Measurements from ENCODE around the gene SLC30A2. TPM values are rescaled to one million over a fixed set of nuclear protein-coding genes. Genes with fewer than 3 reads are reported as not detected.

Gene SLC30A2
- total RNA-seq, 1 donor from 2014 or later, result not detected

DNA sequence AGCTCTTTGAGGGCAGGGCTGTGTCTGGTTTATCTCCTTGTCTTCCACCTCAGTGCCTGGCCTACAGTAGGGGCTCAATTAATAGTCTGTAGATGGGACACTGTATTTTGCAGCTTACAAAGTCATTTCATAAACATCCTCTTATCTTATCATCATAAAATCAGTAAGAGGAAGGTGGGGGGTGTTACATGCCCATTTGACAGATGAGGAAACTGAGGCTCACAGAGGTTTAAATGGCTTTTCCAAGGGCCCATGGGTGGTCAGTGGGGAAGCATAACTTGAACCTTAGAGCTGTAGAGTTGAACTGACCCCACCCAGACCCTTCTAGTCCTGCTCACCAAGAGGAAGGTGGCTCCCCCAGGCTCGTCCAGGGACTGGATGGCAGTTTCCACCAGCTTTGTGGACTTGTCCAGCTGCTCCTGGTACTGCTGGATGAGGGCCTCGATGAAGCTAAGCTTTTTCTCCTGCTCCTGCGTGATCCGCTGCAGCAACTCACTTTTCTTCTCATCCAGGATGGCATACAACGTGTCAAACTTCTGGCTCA, 12.2 kb upstream of the SLC30A2 start:
- no peaks in the 10 kb centered on the region for H4K20me1 ChIP-seq (ENCODE audit: insufficient read depth, low read length)
- H3K9me3 Mint-ChIP-seq (ENCODE audit: unreplicated experiment), result peaks cover 4% of the 10 kb centered on the region
- H3K9me3 ChIP-seq (ENCODE audit: insufficient read depth, low read depth, low read length), result no peaks in the 10 kb centered on the region
- TF ChIP-seq EZH2 (IDR thresholded peaks at IDR 0.05; ENCODE audit: insufficient read depth, low read length), result no peak
- TF ChIP-seq, protein P1, sequence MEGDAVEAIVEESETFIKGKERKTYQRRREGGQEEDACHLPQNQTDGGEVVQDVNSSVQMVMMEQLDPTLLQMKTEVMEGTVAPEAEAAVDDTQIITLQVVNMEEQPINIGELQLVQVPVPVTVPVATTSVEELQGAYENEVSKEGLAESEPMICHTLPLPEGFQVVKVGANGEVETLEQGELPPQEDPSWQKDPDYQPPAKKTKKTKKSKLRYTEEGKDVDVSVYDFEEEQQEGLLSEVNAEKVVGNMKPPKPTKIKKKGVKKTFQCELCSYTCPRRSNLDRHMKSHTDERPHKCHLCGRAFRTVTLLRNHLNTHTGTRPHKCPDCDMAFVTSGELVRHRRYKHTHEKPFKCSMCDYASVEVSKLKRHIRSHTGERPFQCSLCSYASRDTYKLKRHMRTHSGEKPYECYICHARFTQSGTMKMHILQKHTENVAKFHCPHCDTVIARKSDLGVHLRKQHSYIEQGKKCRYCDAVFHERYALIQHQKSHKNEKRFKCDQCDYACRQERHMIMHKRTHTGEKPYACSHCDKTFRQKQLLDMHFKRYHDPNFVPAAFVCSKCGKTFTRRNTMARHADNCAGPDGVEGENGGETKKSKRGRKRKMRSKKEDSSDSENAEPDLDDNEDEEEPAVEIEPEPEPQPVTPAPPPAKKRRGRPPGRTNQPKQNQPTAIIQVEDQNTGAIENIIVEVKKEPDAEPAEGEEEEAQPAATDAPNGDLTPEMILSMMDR (IDR thresholded peaks at IDR 0.05; ENCODE audit: insufficient read depth, low read depth, low read length), result no peak
- no peak overlapping the region for H3K9ac ChIP-seq (ENCODE audit: low read length)
- no peak for FAIRE-seq
- no peak overlapping the region for H3K4me3 Mint-ChIP-seq (ENCODE audit: unreplicated experiment)
- peaks cover 57% of the 10 kb centered on the region for H3K27me3 Mint-ChIP-seq (ENCODE audit: low read depth, unreplicated experiment)
- no peak for DNase-seq (ENCODE audit: low read depth)
- H3K36me3 ChIP-seq (ENCODE audit: insufficient read depth, low read length), result no peaks in the 10 kb centered on the region
- no peak overlapping the region for H3K4me3 ChIP-seq (ENCODE audit: insufficient read depth, low read depth, low read length)
- H3K4me1 Mint-ChIP-seq (ENCODE audit: low read depth, unreplicated experiment), result no peaks in the 10 kb centered on the region
- no peak overlapping the region for H3K27ac ChIP-seq (ENCODE audit: low read depth, low read length)
- H3K27me3 ChIP-seq (ENCODE audit: insufficient read depth, low read length), result peaks cover 54% of the 10 kb centered on the region
- H3K4me1 ChIP-seq (ENCODE audit: insufficient read depth, low read length), result no peaks in the 10 kb centered on the region
- no peaks in the 10 kb centered on the region for H3K36me3 Mint-ChIP-seq (ENCODE audit: low read depth, unreplicated experiment)
- H3K27ac Mint-ChIP-seq (ENCODE audit: unreplicated experiment), result no peak overlapping the region
- H2AFZ ChIP-seq (ENCODE audit: low read depth, low read length), result no peak overlapping the region
- H3K4me2 ChIP-seq (ENCODE audit: low read length), result no peak overlapping the region
- H3K79me2 ChIP-seq (ENCODE audit: insufficient read depth, low read length), result no peaks in the 10 kb centered on the region

DNA sequence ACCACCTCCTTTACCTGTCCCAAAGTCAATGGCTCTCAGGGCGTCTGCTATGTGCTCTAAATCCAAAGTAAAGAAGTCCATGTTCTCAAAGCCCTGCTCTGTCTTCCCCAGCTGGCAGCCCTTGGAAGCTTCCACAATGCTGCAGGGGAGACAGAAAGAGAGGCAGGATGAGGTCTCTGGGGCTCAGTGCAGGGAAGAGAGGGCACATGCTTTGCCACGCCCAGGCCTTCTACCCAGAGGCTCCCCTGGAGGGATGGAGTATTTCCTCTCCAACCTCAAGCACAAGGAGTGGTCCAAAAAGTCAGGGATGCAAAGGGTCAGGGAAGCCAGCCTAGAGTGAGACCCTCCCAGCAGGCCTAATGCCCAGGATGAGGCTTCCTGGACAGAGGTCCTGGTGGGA, 11.3 kb upstream of the SLC30A2 start:
- H3K27me3 Mint-ChIP-seq (ENCODE audit: low read depth, unreplicated experiment), result peaks cover 56% of the 10 kb centered on the region
- Histone ChIP-seq H2AFZ (ENCODE audit: low read depth, low read length) (no peak overlapping the region), H3K27ac (ENCODE audit: low read depth, low read length) (no peak overlapping the region)

DNA sequence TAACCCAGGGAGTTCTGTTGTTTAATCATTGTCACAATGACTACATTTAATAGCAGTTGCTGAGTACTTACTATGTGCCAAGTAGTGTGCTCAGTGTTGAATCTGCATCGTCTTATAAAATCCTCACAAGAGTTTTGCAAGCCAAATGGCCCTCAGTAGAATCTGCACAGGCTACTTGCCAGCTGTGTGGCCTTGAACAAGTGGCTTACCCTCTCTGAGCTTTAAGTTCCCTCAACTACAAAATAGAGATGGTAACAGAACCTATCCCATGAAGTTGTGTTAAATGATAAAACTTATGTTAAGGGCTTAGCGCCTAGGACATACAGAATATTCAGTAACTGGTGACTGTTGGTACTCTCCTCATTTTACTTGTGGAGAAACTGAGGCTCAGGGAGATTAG, 9.1 kb upstream of the SLC30A2 start:
- Histone ChIP-seq H2AFZ (ENCODE audit: low read depth, low read length) (no peak overlapping the region), H3K9me3 (ENCODE audit: insufficient read depth, low read depth, low read length) (no peaks in the 10 kb centered on the region), H3K36me3 (ENCODE audit: insufficient read depth, low read length) (no peaks in the 10 kb centered on the region), H3K4me3 (ENCODE audit: insufficient read depth, low read depth, low read length) (no peak overlapping the region), H3K9ac (ENCODE audit: low read length) (no peak overlapping the region), H3K79me2 (ENCODE audit: insufficient read depth, low read length) (no peaks in the 10 kb centered on the region), H3K27me3 (ENCODE audit: insufficient read depth, low read length) (peaks cover 54% of the 10 kb centered on the region), H3K4me1 (ENCODE audit: insufficient read depth, low read length) (no peaks in the 10 kb centered on the region), H3K4me2 (ENCODE audit: low read length) (no peak overlapping the region), H3K27ac (ENCODE audit: low read depth, low read length) (no peak overlapping the region), H4K20me1 (ENCODE audit: insufficient read depth, low read length) (no peaks in the 10 kb centered on the region)
- FAIRE-seq (no peak), DNase-seq (ENCODE audit: low read depth) (no peak)
- peaks cover 1% of the 10 kb centered on the region for H3K4me1 Mint-ChIP-seq (ENCODE audit: low read depth, unreplicated experiment)
- peaks cover 4% of the 10 kb centered on the region for H3K9me3 Mint-ChIP-seq (ENCODE audit: unreplicated experiment)
- H3K4me3 Mint-ChIP-seq (ENCODE audit: unreplicated experiment), result no peak overlapping the region
- H3K27me3 Mint-ChIP-seq (ENCODE audit: low read depth, unreplicated experiment), result peaks cover 60% of the 10 kb centered on the region
- TF ChIP-seq EZH2 (IDR thresholded peaks at IDR 0.05; ENCODE audit: insufficient read depth, low read length), result no peak
- TF ChIP-seq, protein P1 (IDR thresholded peaks at IDR 0.05; ENCODE audit: insufficient read depth, low read depth, low read length), result no peak
- no peak overlapping the region for H3K27ac Mint-ChIP-seq (ENCODE audit: unreplicated experiment)
- no peaks in the 10 kb centered on the region for H3K36me3 Mint-ChIP-seq (ENCODE audit: low read depth, unreplicated experiment)

More for the DNA sequence above, 11.3 kb upstream of the SLC30A2 start:
- H3K9me3 ChIP-seq (ENCODE audit: insufficient read depth, low read depth, low read length), result no peaks in the 10 kb centered on the region
- H3K4me1 ChIP-seq (ENCODE audit: insufficient read depth, low read length), result no peaks in the 10 kb centered on the region
- H4K20me1 ChIP-seq (ENCODE audit: insufficient read depth, low read length), result no peaks in the 10 kb centered on the region
- H3K79me2 ChIP-seq (ENCODE audit: insufficient read depth, low read length), result no peaks in the 10 kb centered on the region
- DNase-seq (ENCODE audit: low read depth) (no peak), FAIRE-seq (no peak)
- TF ChIP-seq EZH2 (IDR thresholded peaks at IDR 0.05; ENCODE audit: insufficient read depth, low read length), result no peak
- TF ChIP-seq, protein P1 (IDR thresholded peaks at IDR 0.05; ENCODE audit: insufficient read depth, low read depth, low read length), result no peak
- Mint-ChIP-seq H3K4me1 (ENCODE audit: low read depth, unreplicated experiment) (no peaks in the 10 kb centered on the region), H3K9me3 (ENCODE audit: unreplicated experiment) (peaks cover 4% of the 10 kb centered on the region), H3K27ac (ENCODE audit: unreplicated experiment) (no peak overlapping the region), H3K36me3 (ENCODE audit: low read depth, unreplicated experiment) (no peaks in the 10 kb centered on the region), H3K4me3 (ENCODE audit: unreplicated experiment) (no peak overlapping the region)
- no peak overlapping the region for H3K4me3 ChIP-seq (ENCODE audit: insufficient read depth, low read depth, low read length)
- no peak overlapping the region for H3K4me2 ChIP-seq (ENCODE audit: low read length)
- H3K9ac ChIP-seq (ENCODE audit: low read length), result no peak overlapping the region
- H3K27me3 ChIP-seq (ENCODE audit: insufficient read depth, low read length), result peaks cover 52% of the 10 kb centered on the region
- H3K36me3 ChIP-seq (ENCODE audit: insufficient read depth, low read length), result no peaks in the 10 kb centered on the region

Data from astrocyte (in vitro differentiated cells and primary cell).